A204.1 (cell line): ENCODE data around the gene USP46.
A peak's percentile ranks its signal among the peaks of the same experiment; 100 is the strongest.

ENCODE experiments used
- FAIRE-seq: peaks from 2 replicates; lab custom pipeline; 2012; peaks lifted over from hg19 to GRCh38; lab: Jason Lieb, UNC

USP46 gene

GRCh38 chr4:52657292-52657617 is 1.8 kb downstream of the USP46 start:
- FAIRE-seq, result no peak

- no peak for FAIRE-seq
Measured at GRCh38 chr4:52655506-52655905, 3.6 kb downstream of the USP46 start.

GRCh38 chr4:52651996-52652672 is 7.0 kb downstream of the USP46 start:
- peak; percentile 11 for FAIRE-seq

GRCh38 chr4:52648836-52649235 is 10.3 kb downstream of the USP46 start:
- no peak for FAIRE-seq

- FAIRE-seq, result no peak
Measured at GRCh38 chr4:52646741-52647140, 12.4 kb downstream of the USP46 start.

- no peak for FAIRE-seq
Measured at GRCh38 chr4:52646096-52646495, 13.0 kb downstream of the USP46 start.

GRCh38 chr4:52645300-52645699 is 13.8 kb downstream of the USP46 start:
- FAIRE-seq, result no peak

GRCh38 chr4:52643785-52644244 is 15.3 kb downstream of the USP46 start:
- FAIRE-seq, result no peak

- FAIRE-seq, result no peak
Measured at GRCh38 chr4:52643190-52643589, 15.9 kb downstream of the USP46 start.

- no peak for FAIRE-seq
Measured at GRCh38 chr4:52641854-52642563, 17.1 kb downstream of the USP46 start.

GRCh38 chr4:52640808-52641565 is 18.1 kb downstream of the USP46 start:
- FAIRE-seq, result no peak

GRCh38 chr4:52638717-52639116 is 20.4 kb downstream of the USP46 start:
- FAIRE-seq, result no peak

- no peak for FAIRE-seq
Measured at GRCh38 chr4:52637116-52637515, 22.0 kb downstream of the USP46 start.

- FAIRE-seq, result no peak
Measured at GRCh38 chr4:52635560-52635959, 23.5 kb downstream of the USP46 start.

GRCh38 chr4:52635130-52635529 is 24.0 kb downstream of the USP46 start:
- no peak for FAIRE-seq

- FAIRE-seq, result no peak
Measured at GRCh38 chr4:52633846-52634245, 25.3 kb downstream of the USP46 start.

GRCh38 chr4:52628974-52629373 is 30.1 kb downstream of the USP46 start:
- FAIRE-seq, result no peak

GRCh38 chr4:52628543-52628942 is 30.6 kb downstream of the USP46 start:
- FAIRE-seq, result no peak

GRCh38 chr4:52627876-52628275 is 31.2 kb downstream of the USP46 start:
- FAIRE-seq, result no peak

- FAIRE-seq, result no peak
Measured at GRCh38 chr4:52625216-52625615, 33.9 kb downstream of the USP46 start.

GRCh38 chr4:52622564-52622963 is 36.5 kb downstream of the USP46 start:
- no peak for FAIRE-seq

- FAIRE-seq, result no peak
Measured at GRCh38 chr4:52621567-52621966, 37.5 kb downstream of the USP46 start.

- no peak for FAIRE-seq
Measured at GRCh38 chr4:52619591-52619931, 39.5 kb downstream of the USP46 start.
